HEK293T (cell line): Measurements from ENCODE around the gene FOXO3.

Experiments
- ARNT ChIP-seq: fragments of 450-650 bp; IDR thresholded peaks from 2 replicates; pipeline ENCODE4 v1.6.1; 2017; ENCODE audit warnings: mild to moderate bottlenecking
- CTBP1 ChIP-seq: fragments of 450-650 bp; IDR thresholded peaks from 2 replicates; pipeline ENCODE4 v1.6.1; 2016; ENCODE audit warnings: borderline replicate concordance
- FOXM1 ChIP-seq: fragments of 450-650 bp; IDR thresholded peaks from 2 replicates; pipeline ENCODE4 v1.6.1; 2017; ENCODE audit warnings: mild to moderate bottlenecking, borderline replicate concordance
- HDGF ChIP-seq: fragments of 450-650 bp; IDR thresholded peaks from 2 replicates; pipeline ENCODE4 v1.6.1; 2017; ENCODE audit warnings: antibody characterized with exemption, borderline replicate concordance
- SP1 ChIP-seq: fragments of 450-650 bp; IDR thresholded peaks from 2 replicates; pipeline ENCODE4 v1.6.1; 2017
- TF ChIP-seq, protein P1 (sequence below): fragments of 450-650 bp; IDR thresholded peaks from 2 replicates; pipeline ENCODE4 v1.6.1; 2016

DNA sequence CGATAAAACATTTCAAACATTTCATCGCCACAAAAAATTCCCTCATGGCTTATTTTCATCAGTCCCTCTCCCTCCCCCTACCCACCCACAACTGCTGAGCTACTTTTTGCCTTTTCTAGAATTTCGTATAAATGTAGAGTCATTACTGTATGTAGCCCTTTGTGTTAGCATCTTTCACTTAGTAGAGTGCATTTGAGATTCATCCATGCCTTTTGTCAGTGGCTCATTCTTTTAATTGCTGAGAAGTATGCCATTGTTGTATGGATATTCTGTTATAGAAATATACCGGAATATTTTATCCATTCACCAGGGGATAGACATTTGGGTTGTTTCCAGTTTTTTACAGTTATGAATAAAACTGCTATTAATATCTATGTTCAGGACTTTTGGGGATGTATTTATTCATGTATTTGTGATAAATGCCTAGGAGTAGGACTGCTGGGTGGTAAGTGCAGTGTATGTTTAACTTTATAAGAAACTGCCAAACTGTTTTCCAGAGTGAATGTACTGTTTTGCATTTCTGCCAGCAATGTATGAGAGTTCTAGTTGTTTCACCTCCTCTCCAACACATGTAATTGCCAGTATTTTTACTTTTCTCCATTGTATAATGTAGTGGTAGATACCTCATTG, 50.4 kb downstream of the FOXO3 start:
- TF ChIP-seq SP1 (no peak), CTBP1 (no peak), FOXM1 (no peak), HDGF (no peak), ARNT (no peak)
- TF ChIP-seq, protein P1, sequence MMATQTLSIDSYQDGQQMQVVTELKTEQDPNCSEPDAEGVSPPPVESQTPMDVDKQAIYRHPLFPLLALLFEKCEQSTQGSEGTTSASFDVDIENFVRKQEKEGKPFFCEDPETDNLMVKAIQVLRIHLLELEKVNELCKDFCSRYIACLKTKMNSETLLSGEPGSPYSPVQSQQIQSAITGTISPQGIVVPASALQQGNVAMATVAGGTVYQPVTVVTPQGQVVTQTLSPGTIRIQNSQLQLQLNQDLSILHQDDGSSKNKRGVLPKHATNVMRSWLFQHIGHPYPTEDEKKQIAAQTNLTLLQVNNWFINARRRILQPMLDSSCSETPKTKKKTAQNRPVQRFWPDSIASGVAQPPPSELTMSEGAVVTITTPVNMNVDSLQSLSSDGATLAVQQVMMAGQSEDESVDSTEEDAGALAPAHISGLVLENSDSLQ = no peak
